Activated T-helper 9 cell treated with anti-CD3 and anti-CD28 coated beads, Interleukin-2, amount 50 U/mL, for 16 hours (primary cell): ENCODE data around the gene RGS3.
"Not testable (repeated sequence)": the region's sequence is repeated elsewhere in the genome, so short reads cannot be mapped to it uniquely, and the experiment has no call there.

ENCODE experiments used
- DNase-seq: peaks from one replicate; pipeline ENCODE4 v3.0.0-alpha.2; 2020; ENCODE audit warnings: low read depth

The RGS3 gene

GRCh38 chr9:113463418-113464285, at the start of gene RGS3:
TSS of gene RGS3 (plus strand) at chr9:113463727. CDS start at chr9:113463803, 76 bp downstream.
- DNase-seq, result no peak

GRCh38 chr9:113416149-113416721, 47.3 kb upstream of the RGS3 start:
- DNase-seq, result no peak

GRCh38 chr9:113417370-113417769, 46.2 kb upstream of the RGS3 start:
- DNase-seq, result no peak

GRCh38 chr9:113421726-113422125, 41.8 kb upstream of the RGS3 start:
- DNase-seq, result no peak

- no peak for DNase-seq
Measured at GRCh38 chr9:113425072-113425471, 38.5 kb upstream of the RGS3 start.

GRCh38 chr9:113426701-113427100, 36.8 kb upstream of the RGS3 start:
- no peak for DNase-seq

- DNase-seq, result no peak
Measured at GRCh38 chr9:113427629-113428028, 35.9 kb upstream of the RGS3 start.

GRCh38 chr9:113428062-113428615, 35.4 kb upstream of the RGS3 start:
- no peak for DNase-seq

GRCh38 chr9:113431191-113431590, 32.3 kb upstream of the RGS3 start:
- no peak for DNase-seq

- no peak for DNase-seq
Measured at GRCh38 chr9:113436728-113437515, 26.6 kb upstream of the RGS3 start.

- not testable (repeated sequence) for DNase-seq
Measured at GRCh38 chr9:113437716-113438115, 25.8 kb upstream of the RGS3 start.

GRCh38 chr9:113444736-113445135, 18.8 kb upstream of the RGS3 start:
- no peak for DNase-seq

- no peak for DNase-seq
Measured at GRCh38 chr9:113446323-113446740, 17.2 kb upstream of the RGS3 start.

- DNase-seq, result no peak
Measured at GRCh38 chr9:113449376-113449775, 14.2 kb upstream of the RGS3 start.

GRCh38 chr9:113452113-113452605, 11.4 kb upstream of the RGS3 start:
- no peak for DNase-seq

- no peak for DNase-seq
Measured at GRCh38 chr9:113454914-113455761, 8.4 kb upstream of the RGS3 start.

GRCh38 chr9:113456235-113456634, 7.3 kb upstream of the RGS3 start:
- DNase-seq, result no peak

- DNase-seq, result no peak
Measured at GRCh38 chr9:113461285-113461684, 2.2 kb upstream of the RGS3 start.

- DNase-seq, result no peak
Measured at GRCh38 chr9:113461943-113462342, 1.6 kb upstream of the RGS3 start.

GRCh38 chr9:113462781-113463286, 693 bp upstream of the RGS3 start:
- DNase-seq, result no peak

- no peak for DNase-seq
Measured at GRCh38 chr9:113464286-113464660, 746 bp downstream of the RGS3 start.
